ENCODE data around the gene USF2.

DNA sequence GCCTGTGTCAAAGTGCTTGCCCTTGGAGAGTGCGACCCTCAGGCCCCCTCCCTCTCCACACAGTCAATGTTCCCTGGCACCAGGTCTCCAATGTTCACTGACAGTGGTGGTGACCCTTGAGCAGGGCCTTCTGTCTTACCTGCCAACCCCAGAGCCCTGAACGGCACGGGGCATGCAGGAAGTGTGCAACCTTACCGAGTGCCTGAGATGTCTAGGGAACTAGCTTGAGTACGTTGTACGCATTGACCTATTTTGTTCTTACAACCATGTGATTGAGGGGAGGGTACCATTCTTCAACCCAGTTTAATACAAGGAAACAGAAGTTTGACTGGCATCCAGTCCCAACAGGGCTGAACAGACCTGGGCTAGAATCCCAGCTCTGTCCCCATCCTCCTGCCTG is 36.4 kb downstream of the USF2 start:
- TF ChIP-seq, protein P1, sequence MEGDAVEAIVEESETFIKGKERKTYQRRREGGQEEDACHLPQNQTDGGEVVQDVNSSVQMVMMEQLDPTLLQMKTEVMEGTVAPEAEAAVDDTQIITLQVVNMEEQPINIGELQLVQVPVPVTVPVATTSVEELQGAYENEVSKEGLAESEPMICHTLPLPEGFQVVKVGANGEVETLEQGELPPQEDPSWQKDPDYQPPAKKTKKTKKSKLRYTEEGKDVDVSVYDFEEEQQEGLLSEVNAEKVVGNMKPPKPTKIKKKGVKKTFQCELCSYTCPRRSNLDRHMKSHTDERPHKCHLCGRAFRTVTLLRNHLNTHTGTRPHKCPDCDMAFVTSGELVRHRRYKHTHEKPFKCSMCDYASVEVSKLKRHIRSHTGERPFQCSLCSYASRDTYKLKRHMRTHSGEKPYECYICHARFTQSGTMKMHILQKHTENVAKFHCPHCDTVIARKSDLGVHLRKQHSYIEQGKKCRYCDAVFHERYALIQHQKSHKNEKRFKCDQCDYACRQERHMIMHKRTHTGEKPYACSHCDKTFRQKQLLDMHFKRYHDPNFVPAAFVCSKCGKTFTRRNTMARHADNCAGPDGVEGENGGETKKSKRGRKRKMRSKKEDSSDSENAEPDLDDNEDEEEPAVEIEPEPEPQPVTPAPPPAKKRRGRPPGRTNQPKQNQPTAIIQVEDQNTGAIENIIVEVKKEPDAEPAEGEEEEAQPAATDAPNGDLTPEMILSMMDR (IDR thresholded peaks at IDR 0.05 in 8 of 11, conservative IDR thresholded peaks at IDR 0.05 in 3 of 11), result no peak
- TF ChIP-seq POLR2AphosphoS5 (IDR thresholded peaks at IDR 0.05) (no peak), POLR2A (IDR thresholded peaks at IDR 0.05) (no peak)
